Naive thymus-derived CD4-positive, alpha-beta T cell (primary cell): ENCODE measurements around the gene DNAJA3. TPM values are rescaled to one million over a fixed set of nuclear protein-coding genes. Genes with fewer than 3 reads are reported as not detected.

Experiments used
- ATAC-seq: fragments of 150-1000 bp; cut with Tn5 transposase; 2 replicates; pipeline ENCODE4 v1.10.0; 2021; ENCODE audit warnings: mild to moderate bottlenecking, moderate library complexity
- CTCF ChIA-PET: fragments of 350-600 bp; sonication (Branson Sonifier 250); formaldehyde crosslinking; loops from one replicate; lab custom pipeline; 2021; ENCODE audit warnings: antibody characterized with exemption; lab: Charles Lee
- POLR2A ChIA-PET: fragments of 350-600 bp; sonication (Branson Sonifier 250); formaldehyde crosslinking; loops from one replicate; lab custom pipeline; 2021; ENCODE audit warnings: antibody characterized with exemption, inconsistent platforms; lab: Charles Lee
- DNase-seq, 9 donors: peaks; one replicate each; pipeline versions ENCODE4 v3.0.0 to v3.0.0-alpha.2; 2020 to 2022; ENCODE audit warnings: mixed read lengths in 1 of 9
- H3K27ac ChIP-seq: one replicate; pipeline ENCODE4 v1.7.0; 2013; ENCODE audit warnings: mild to moderate bottlenecking, low read depth, low read length, moderate library complexity
- H3K27me3 ChIP-seq, 2 donors: one replicate each; pipeline ENCODE4 v1.7.0; 2013; ENCODE audit warnings: low read length in 2 of 2, mild to moderate bottlenecking in 2 of 2, moderate library complexity in 2 of 2; ENCODE audit not compliant: control insufficient read depth in 2 of 2, insufficient read depth in 2 of 2
- H3K36me3 ChIP-seq, 3 experiments: 1 replicate in 2 of 3; 2 replicates in 1 of 3; pipeline ENCODE4 v1.7.0; 2013; ENCODE audit warnings: low read length in 3 of 3, mild to moderate bottlenecking in 3 of 3, moderate library complexity in 1 of 3; ENCODE audit not compliant: insufficient read depth in 3 of 3, control insufficient read depth in 2 of 3
- H3K4me1 ChIP-seq, 2 donors: one replicate each; pipeline ENCODE4 v1.7.0; 2013; ENCODE audit warnings: low read length in 2 of 2, mild to moderate bottlenecking in 2 of 2, moderate library complexity in 1 of 2; ENCODE audit not compliant: control insufficient read depth in 2 of 2, insufficient read depth in 2 of 2
- H3K4me3 ChIP-seq: 2 replicates; pipeline ENCODE4 v1.7.0; 2013; ENCODE audit warnings: mild to moderate bottlenecking, low read length
- H3K9me3 ChIP-seq, 3 experiments: 1 replicate in 2 of 3; 2 replicates in 1 of 3; pipeline ENCODE4 v1.7.0; 2013; ENCODE audit warnings: low read length in 3 of 3; ENCODE audit not compliant: control insufficient read depth in 2 of 3
- H3K27ac Mint-ChIP-seq, 9 donors: one replicate each; pipeline ENCODE4 v1.8.0; 2020 to 2022; ENCODE audit warnings: mixed read lengths in 9 of 9, mild to moderate bottlenecking in 8 of 9, moderate library complexity in 5 of 9, inconsistent platforms in 2 of 9
- H3K27me3 Mint-ChIP-seq, 5 donors: one replicate each; pipeline ENCODE4 v1.8.0; 2021 to 2022; ENCODE audit warnings: mixed read lengths in 5 of 5, mild to moderate bottlenecking in 1 of 5
- H3K36me3 Mint-ChIP-seq, 5 donors: one replicate each; pipeline ENCODE4 v1.8.0; 2020 to 2022; ENCODE audit warnings: mixed read lengths in 5 of 5, mild to moderate bottlenecking in 3 of 5, inconsistent platforms in 1 of 5
- H3K4me1 Mint-ChIP-seq, 7 donors: one replicate each; pipeline ENCODE4 v1.8.0; 2020 to 2022; ENCODE audit warnings: mixed read lengths in 7 of 7, mild to moderate bottlenecking in 3 of 7, inconsistent platforms in 1 of 7
- H3K4me3 Mint-ChIP-seq, 10 donors: one replicate each; pipeline ENCODE4 v1.8.0; 2020 to 2022; ENCODE audit warnings: mild to moderate bottlenecking in 10 of 10, mixed read lengths in 10 of 10, moderate library complexity in 6 of 10, inconsistent platforms in 2 of 10
- H3K9me3 Mint-ChIP-seq, 11 donors: one replicate each; pipeline ENCODE4 v1.8.0; 2020 to 2022; ENCODE audit warnings: mixed read lengths in 11 of 11, mild to moderate bottlenecking in 4 of 11, inconsistent platforms in 1 of 11, moderate library complexity in 1 of 11
- intact Hi-C, 2 donors: fragments of 100-400 bp; cut with micrococcal nuclease; formaldehyde crosslinking; loops; one replicate each; pipeline ENCODE4 v1.15.1; 2023
- polyA plus RNA-seq, 2 donors: library from polyadenylated mRNA; unstranded; fragments of 300-500 nt; fragmentation: Illumina TruSeq; gene quantifications; one replicate each; pipeline ENCODE4 v1.2.3, GENCODE V29; 2021
- total RNA-seq, 6 experiments: library from RNA in 5 of 6; stranded (reverse) in 5 of 6; gene quantifications; 1 replicate in 5 of 6; 2 replicates in 1 of 6; pipeline ENCODE4 v1.2.3 and lab custom pipeline; 2021 to 2026

Gene DNAJA3
- total and polyA plus RNA-seq, 7 experiments from 2014 or later, result 33.6 to 79.8 (median 70.5) TPM

DNA sequence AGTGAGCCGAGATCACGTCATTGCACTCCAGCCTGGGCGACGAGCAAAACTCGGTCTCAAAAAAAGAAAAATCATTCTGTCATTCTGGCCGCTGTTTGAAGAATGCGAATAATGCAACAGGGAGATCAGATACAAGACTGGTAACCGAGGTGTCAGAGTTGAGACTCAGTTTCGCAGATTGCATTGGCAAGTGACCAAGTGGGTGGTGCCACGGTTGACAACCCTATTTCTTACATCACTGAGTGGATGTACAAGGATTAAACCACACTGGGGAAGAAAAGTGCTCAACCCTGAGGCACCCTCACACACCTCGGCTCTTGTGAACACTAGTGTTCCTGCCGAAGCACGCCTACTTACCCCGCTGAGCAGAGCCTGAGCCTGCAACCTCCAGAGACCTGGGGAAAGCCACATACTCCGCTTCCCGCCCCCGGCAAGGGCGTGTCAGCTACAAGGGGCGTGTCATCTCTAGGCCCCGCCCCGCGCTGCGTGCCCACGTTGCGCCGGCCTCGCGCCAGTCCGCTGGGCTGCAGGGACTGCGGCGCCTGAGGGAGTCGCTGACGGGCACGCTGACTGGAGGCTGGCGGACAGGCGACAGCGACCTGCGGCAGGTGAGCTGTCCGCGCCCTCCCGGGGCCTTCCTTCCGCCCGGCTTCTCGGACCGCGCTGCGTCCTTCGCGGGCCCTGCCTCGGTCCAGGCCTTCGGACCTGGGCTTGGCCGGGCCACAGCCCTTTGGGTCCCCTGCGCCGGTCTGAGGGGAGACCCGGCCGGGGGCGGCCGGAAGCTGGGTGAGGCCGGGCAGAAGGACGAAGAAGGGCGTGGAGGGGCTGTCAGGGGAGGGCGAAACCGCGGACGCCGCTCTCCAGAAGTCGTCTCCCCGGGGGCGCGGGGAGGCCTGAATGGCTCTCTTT lies 50.5 kb downstream of the DNAJA3 start, which contains the start of gene HMOX2:
HMOX2 (plus strand) TSS at position 519 of the 909 bp plus-strand sequence. CDS start 29,127 bp downstream, outside the sequence.
- Mint-ChIP-seq H3K27ac (peak within 1 kb of the TSS; percentile 83 to 95 (median 91)), H3K4me1 (peaks cover 25 to 53% (median 40%) of the 10 kb centered on the region in 7 donors), H3K27me3 (no peaks in the 10 kb centered on the region), H3K36me3 (peaks cover 0 to 15% (median 0%) of the 10 kb centered on the region in 5 donors), H3K9me3 (no peaks in the 10 kb centered on the region), H3K4me3 (peak within 1 kb of the TSS; percentile 90 to 96 (median 94))
- CTCF ChIA-PET, result interaction anchor here (0.6 to 6.2 kb wide), 5 partner anchors 30 to 76 kb away, joined by 3 to 71 read pairs (median 4); no protein-coding TSS in a partner anchor
- H3K36me3 ChIP-seq, result peaks cover 0 to 12% (median 0%) of the 10 kb centered on the region in 3 experiments
- intact Hi-C loops, result loop anchor here (1.0 to 5.0 kb wide), 14 partner anchors 12 to 149 kb away; partner anchors contain the start of genes CDIP1 (in 2 of the 2), DNAJA3 (in 2 of the 2), CORO7 (in 1 of the 2) and MGRN1 (in 1 of the 2)
- peak within 1 kb of the TSS; percentile 89 for H3K4me3 ChIP-seq
- POLR2A ChIA-PET, result interaction anchor here (0.7 to 11.7 kb wide), 12 partner anchors 11 to 203 kb away, joined by 3 to 216 read pairs (median 6); partner anchors contain the start of genes CDIP1 and CORO7
- H3K9me3 ChIP-seq, result no peaks in the 10 kb centered on the region
- ATAC-seq, result peak; percentile 95
- peak within 1 kb of the TSS; percentile 92 for H3K27ac ChIP-seq
- peak; percentile 85 to 98 (median 92) for DNase-seq
- H3K27me3 ChIP-seq, result no peaks in the 10 kb centered on the region
- peaks cover 29 to 38% of the 10 kb centered on the region in 2 donors for H3K4me1 ChIP-seq

DNA sequence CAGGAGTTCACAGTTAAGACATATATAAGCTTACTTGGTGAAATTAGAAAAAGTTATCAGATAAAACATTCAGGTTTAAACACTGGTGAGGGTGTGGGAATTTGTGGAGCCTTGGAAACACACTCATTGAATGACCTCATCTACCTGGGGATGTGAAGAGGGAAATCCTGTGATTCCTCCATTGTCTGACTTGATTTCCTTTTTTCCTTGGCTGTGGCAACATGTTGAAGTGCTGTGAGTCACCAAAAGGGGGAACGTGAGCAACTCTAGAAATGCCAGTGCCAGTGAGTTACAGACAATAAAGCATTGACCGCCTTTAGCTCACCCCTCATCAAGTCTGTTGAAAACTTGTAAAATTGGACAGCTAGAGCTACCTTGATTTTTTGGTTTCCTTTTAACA lies 52.3 kb downstream of the DNAJA3 start:
- peak overlapping the region; percentile 65 to 95 (median 87) for H3K27ac Mint-ChIP-seq
- Histone ChIP-seq H3K4me1 (peaks cover 43 to 46% of the 10 kb centered on the region in 2 donors), H3K27ac (peak overlapping the region; percentile 92), H3K36me3 (peaks cover 0 to 12% (median 0%) of the 10 kb centered on the region in 3 experiments), H3K9me3 (no peaks in the 10 kb centered on the region), H3K4me3 (peak overlapping the region; percentile 89), H3K27me3 (no peaks in the 10 kb centered on the region)
- H3K36me3 Mint-ChIP-seq, result peaks cover 0 to 18% (median 2%) of the 10 kb centered on the region in 5 donors
- H3K27me3 Mint-ChIP-seq, result no peaks in the 10 kb centered on the region
- H3K4me1 Mint-ChIP-seq, result peaks cover 42 to 65% (median 52%) of the 10 kb centered on the region in 7 donors
- intact Hi-C loops, result loop anchor here (2.0 to 5.0 kb wide), 6 partner anchors 53 to 147 kb away; partner anchors contain the start of genes CDIP1 (in 1 of the 2), DNAJA3 (in 1 of the 2), MGRN1 (in 1 of the 2) and PAM16 (in 1 of the 2)
- no peak for ATAC-seq
- POLR2A ChIA-PET, result interaction anchor here (0.8 to 11.7 kb wide), 8 partner anchors 9 to 146 kb away, joined by 3 to 216 read pairs (median 8); partner anchors contain the start of gene CDIP1
- H3K4me3 Mint-ChIP-seq, result peak overlapping the region; percentile 90 to 96 (median 94)
- peak in 4 of 9 donors; percentile 8 to 34 (median 18) for DNase-seq
- CTCF ChIA-PET, result interaction anchor here (0.7 to 6.2 kb wide), 6 partner anchors 10 to 108 kb away, joined by 3 to 71 read pairs (median 10); no protein-coding TSS in a partner anchor
- no peaks in the 10 kb centered on the region for H3K9me3 Mint-ChIP-seq

DNA sequence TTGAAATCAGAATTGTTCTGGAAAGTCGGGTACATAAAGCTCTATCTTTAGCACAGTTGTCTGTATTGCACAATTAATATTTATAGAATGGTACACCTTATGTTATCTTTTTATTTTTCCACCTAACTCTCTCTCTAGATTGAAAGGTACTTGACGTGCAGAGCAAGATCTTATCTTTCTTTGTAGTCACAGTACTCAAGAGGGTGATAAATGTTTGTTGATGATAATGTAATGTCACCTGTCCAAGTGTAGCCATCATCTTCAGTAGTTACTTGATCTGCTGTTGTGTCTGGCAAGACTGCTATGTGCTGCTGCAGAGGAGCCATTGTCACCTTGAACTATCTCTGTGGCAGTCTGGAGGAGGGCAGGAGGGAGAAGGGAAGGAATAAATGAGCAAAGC lies 55.9 kb downstream of the DNAJA3 start:
- H3K27ac ChIP-seq, result peak overlapping the region; percentile 52
- Mint-ChIP-seq H3K27ac (peak overlapping the region; percentile 32 to 90 (median 78)), H3K27me3 (no peaks in the 10 kb centered on the region), H3K36me3 (peaks cover 4 to 31% (median 20%) of the 10 kb centered on the region in 5 donors), H3K4me1 (peaks cover 46 to 62% (median 54%) of the 10 kb centered on the region in 7 donors), H3K4me3 (peak overlapping the region; percentile 27 to 69 (median 48)), H3K9me3 (no peaks in the 10 kb centered on the region)
- H3K4me3 ChIP-seq, result no peak overlapping the region
- POLR2A ChIA-PET, result interaction anchor here (1.2 to 11.7 kb wide), 2 partner anchors 13 to 22 kb away, joined by 6 to 216 read pairs; no protein-coding TSS in a partner anchor
- no peaks in the 10 kb centered on the region for H3K9me3 ChIP-seq
- no peak for DNase-seq
- H3K27me3 ChIP-seq, result no peaks in the 10 kb centered on the region
- intact Hi-C loops, result no loop called here
- ATAC-seq, result no peak
- H3K36me3 ChIP-seq, result peaks cover 0 to 36% (median 0%) of the 10 kb centered on the region in 3 experiments
- CTCF ChIA-PET, result interaction anchor here (0.9 kb wide), 1 partner anchor 19 kb away, joined by 3 read pairs; no protein-coding TSS in a partner anchor
- H3K4me1 ChIP-seq, result peaks cover 27 to 37% of the 10 kb centered on the region in 2 donors

DNA sequence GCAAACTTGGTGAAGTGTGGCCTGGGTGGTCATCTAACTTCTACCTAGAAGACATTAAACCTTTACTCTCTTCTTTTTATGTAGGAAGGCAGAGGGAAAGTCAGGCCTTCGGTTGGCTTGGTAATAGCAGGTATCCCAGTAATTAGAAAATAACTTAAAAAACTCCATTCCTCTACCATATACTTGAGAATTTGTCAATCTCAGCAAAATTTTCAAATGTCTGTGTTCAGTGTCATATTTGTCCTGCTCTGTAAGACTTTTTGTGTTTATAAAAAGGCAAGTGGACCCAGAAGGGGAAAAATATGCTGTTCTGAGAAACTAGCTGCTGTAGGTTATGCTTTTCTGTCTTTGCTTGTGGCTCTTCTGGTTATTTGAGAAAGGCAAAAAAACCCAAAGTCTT lies 56.3 kb downstream of the DNAJA3 start:
- ChIA-PET CTCF (no interaction called here), POLR2A (interaction anchor here (1.2 to 11.7 kb wide), 3 partner anchors 13 to 22 kb away, joined by 5 to 216 read pairs (median 6); no protein-coding TSS in a partner anchor)
- H3K36me3 Mint-ChIP-seq, result peaks cover 4 to 32% (median 20%) of the 10 kb centered on the region in 5 donors
- H3K4me1 ChIP-seq, result peaks cover 31 to 41% of the 10 kb centered on the region in 2 donors
- no peak for DNase-seq
- no peak for ATAC-seq
- H3K4me3 ChIP-seq, result no peak overlapping the region
- peak overlapping the region in 8 of 10 donors; percentile 27 to 69 (median 58) for H3K4me3 Mint-ChIP-seq
- H3K27ac Mint-ChIP-seq, result peak overlapping the region; percentile 60 to 90 (median 78)
- H3K27ac ChIP-seq, result peak overlapping the region; percentile 52
- intact Hi-C loops, result no loop called here
- peaks cover 0 to 32% (median 0%) of the 10 kb centered on the region in 3 experiments for H3K36me3 ChIP-seq
- H3K27me3 Mint-ChIP-seq, result no peaks in the 10 kb centered on the region
- no peaks in the 10 kb centered on the region for H3K27me3 ChIP-seq
- H3K9me3 Mint-ChIP-seq, result no peaks in the 10 kb centered on the region
- no peaks in the 10 kb centered on the region for H3K9me3 ChIP-seq
- peaks cover 49 to 66% (median 57%) of the 10 kb centered on the region in 7 donors for H3K4me1 Mint-ChIP-seq

DNA sequence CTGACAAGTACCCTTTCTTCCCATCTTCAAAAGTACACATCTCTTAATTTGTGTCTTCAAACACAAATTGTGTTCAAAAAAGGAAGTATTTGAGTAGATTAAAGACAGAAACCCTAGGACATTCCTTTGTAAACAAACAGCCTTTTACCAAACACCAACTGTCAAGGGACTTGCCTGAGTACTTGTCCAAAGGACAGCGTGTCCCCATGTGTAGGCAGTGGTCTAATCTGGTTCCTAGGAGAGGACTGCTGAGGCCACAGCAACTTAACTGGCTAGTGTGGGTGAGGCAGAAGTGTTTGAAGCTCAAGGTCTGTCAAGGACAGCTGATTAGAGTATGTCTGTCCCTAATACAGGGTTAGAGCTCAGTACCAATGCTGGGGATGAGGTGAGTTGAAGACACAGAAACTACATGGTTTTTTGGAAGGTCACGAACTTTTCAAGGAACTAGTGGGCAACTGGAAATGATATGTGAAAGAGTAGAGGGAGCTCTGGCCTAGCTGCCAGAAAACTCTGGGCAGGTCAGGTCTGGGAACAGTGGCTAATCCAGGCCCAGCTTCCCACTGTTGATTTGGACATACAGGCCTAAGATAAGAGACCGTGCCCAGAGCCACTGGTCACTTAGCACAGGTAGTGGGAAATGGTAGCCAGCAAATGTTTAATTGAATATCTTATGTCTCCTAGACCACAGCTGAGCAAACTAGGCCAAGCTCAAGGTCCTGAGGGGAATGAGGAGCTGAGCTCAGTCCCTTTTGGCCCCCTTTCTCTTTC lies 60.6 kb downstream of the DNAJA3 start:
- POLR2A ChIA-PET, result interaction anchor here (0.7 to 4.6 kb wide), 5 partner anchors 9 to 50 kb away, joined by 3 to 64 read pairs (median 27); partner anchors contain the start of genes HMOX2 and NMRAL1

More for the DNA sequence above, 60.6 kb downstream of the DNAJA3 start:
- CTCF ChIA-PET, result interaction anchor here (1.4 kb wide), 1 partner anchor 19 kb away, joined by 7 read pairs; no protein-coding TSS in a partner anchor
- ATAC-seq (no peak), DNase-seq (no peak)
- no peaks in the 10 kb centered on the region for H3K27me3 Mint-ChIP-seq
- peak overlapping the region; percentile 46 for H3K27ac ChIP-seq
- intact Hi-C loops, result no loop called here
- H3K36me3 Mint-ChIP-seq, result peaks cover 4 to 38% (median 23%) of the 10 kb centered on the region in 5 donors
- H3K9me3 ChIP-seq, result no peaks in the 10 kb centered on the region
- H3K9me3 Mint-ChIP-seq, result no peaks in the 10 kb centered on the region
- no peaks in the 10 kb centered on the region for H3K27me3 ChIP-seq
- H3K4me1 ChIP-seq, result peaks cover 59 to 68% of the 10 kb centered on the region in 2 donors
- H3K4me1 Mint-ChIP-seq, result peaks cover 54 to 78% (median 69%) of the 10 kb centered on the region in 7 donors
- peak overlapping the region in 7 of 10 donors; percentile 9 to 87 (median 44) for H3K4me3 Mint-ChIP-seq
- H3K36me3 ChIP-seq, result peaks cover 0 to 32% (median 0%) of the 10 kb centered on the region in 3 experiments
- H3K4me3 ChIP-seq, result no peak overlapping the region
- H3K27ac Mint-ChIP-seq, result peak overlapping the region; percentile 80 to 95 (median 94)
